GM18868 (cell line): ENCODE results near the gene TRIM28.
"Not testable (repeated sequence)": the region's sequence is repeated elsewhere in the genome, so short reads cannot be mapped to it uniquely, and the experiment has no call there.

ENCODE experiments used
- ATAC-seq: cut with Tn5 transposase; IDR thresholded peaks from one replicate; pipeline ENCODE4 v1.9.1; 2021; ENCODE audit warnings: mild to moderate bottlenecking, moderate library complexity; ENCODE audit not compliant: unreplicated experiment

TRIM28 gene

GRCh38 chr19:58573658-58574164 is 29.8 kb downstream of the TRIM28 start:
- no peak for ATAC-seq

GRCh38 chr19:58575183-58576041 is 31.5 kb downstream of the TRIM28 start:
- ATAC-seq: peak; percentile 40

- not testable (repeated sequence) for ATAC-seq
Measured at GRCh38 chr19:58577581-58577980, 33.7 kb downstream of the TRIM28 start.

DNA sequence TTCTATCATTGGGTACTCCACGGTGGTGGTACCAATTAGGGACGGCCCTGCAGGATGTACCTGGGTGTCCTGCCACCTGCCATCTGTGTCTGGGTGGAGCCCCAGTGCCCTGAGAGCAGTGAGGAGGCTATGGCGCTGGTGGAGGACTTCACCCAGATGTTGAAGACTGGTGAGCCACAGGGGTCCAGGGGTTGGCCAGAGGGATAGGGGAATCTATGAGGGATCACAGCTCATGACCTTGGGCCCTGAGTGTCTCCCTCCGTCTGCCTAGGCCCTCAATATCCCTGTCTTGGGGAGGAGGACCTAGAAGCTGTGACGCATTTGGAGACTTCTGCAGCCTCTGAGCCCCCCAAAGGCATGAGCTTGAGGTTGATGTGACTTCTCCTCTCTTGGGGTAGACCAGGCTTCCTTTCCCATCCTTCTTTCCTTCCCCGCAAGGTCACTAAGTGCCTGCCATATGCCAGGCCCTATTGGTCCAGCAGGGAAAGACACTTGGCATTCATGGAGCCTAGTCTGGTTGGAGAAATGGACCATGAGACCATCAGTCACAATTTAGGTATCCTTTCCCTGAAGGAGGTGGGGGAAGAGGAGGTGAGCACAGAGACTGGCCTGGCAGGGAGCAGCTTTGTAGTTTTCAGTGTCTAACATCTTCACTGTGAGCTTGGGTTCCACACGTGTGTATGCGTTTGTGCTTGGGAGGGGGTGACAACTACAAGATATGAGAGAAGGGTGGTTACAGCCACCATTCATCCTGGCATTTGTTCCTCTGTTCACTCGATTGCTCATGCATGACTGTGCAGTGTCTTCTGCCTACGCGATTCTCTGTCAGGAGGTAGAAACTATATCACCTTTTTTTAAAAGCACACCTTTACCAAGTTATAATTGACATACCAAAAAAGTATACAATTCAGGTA is 34.4 kb downstream of the TRIM28 start:
- no peak for ATAC-seq

DNA sequence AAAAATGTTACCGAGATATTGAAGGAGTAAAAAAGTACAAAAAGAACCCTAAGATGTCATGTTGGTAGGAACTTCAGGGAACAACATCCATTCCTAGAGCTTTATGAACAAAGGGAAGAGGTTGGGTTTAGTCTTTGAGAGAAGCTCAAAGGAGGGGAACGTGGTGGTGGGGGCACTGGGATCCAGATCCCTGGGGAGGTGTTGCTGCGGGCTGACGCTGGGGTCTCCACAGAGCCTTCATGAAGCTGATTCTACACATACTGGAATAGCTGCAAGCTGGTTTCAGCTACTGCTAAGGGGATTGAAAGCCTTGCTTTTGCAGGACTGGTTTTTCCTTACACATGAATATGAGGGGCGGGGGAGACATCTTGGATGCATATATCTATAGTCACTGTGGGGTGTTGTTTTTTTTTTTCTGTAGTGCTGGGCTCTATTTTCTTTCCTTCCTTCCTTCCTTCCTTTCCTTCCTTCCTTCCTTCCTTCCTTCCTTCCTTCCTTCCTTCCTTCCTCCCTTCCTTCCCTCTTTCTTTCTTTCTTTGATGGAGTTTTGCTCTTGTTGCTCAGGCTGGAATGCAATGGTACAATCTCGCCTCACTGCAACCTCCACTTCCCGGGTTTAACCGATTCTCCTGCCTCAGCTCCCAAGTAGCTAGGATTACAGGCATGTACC is 35.7 kb downstream of the TRIM28 start:
- no peak for ATAC-seq

DNA sequence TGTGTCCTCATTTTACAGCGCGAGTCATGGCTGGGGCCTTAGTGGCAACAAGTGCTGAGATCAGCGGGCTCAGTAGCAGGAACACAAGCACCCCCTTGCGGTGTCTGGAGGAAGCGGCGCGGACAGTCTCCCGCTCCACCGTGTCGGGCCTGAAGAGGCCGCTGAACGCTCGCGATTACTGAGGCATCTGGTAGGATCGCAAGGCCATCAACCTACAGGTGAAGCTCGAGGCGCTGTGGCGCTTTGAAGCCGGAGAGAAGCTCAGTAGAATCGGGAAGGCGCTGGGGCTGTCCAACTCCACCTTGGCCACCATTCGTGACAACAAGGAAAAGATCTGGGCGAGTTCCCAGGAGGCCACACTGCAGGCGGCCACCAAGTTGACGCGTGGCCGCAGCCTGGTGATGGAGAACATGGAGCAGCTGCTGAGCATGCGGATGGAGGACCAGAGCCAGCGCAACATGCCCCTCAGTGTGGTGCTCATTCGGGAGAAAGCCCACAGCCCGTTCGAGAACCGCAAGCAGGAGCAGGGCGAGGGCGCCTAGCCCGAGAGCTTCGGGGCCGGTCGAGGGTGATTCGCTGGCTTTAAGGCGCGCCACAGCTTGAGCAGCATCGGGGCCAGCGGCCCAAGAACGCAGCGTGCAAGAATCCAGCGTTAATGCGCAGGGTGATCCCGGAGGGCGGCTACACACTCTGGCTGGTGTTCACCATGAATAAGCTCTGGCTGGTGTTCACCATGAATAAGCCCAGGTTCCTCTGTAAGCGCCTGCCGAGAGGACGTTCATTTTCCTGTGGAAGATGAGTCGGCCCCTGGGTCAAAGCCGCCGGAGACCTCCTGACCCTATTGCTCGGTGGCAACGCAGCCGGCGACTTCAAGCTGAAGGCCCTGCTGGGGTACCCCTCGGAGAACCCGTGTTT is 37.6 kb downstream of the TRIM28 start:
- peak; percentile 83 for ATAC-seq

GRCh38 chr19:58582985-58583384 is 39.1 kb downstream of the TRIM28 start:
- no peak for ATAC-seq

GRCh38 chr19:58584498-58585441 is 40.9 kb downstream of the TRIM28 start:
- no peak for ATAC-seq

GRCh38 chr19:58585442-58586132 is 41.7 kb downstream of the TRIM28 start:
- ATAC-seq: no peak

GRCh38 chr19:58586133-58586765 is 42.4 kb downstream of the TRIM28 start:
- no peak for ATAC-seq
